Stimulated activated naive CD8-positive, alpha-beta T cell treated with anti-CD3 and anti-CD28 coated beads, Interleukin-15, Interleukin-2, amounts not matched to agents 100 ng/mL and 50 ng/mL, for 24 hours (primary cell): ENCODE measurements around the gene SIGLEC5.

Source experiments
- H3K27ac Mint-ChIP-seq: one replicate; pipeline ENCODE4 v1.8.0; 2021; ENCODE audit warnings: mild to moderate bottlenecking, mixed read lengths
- H3K27me3 Mint-ChIP-seq: one replicate; pipeline ENCODE4 v1.8.0; 2021; ENCODE audit warnings: mixed read lengths
- H3K36me3 Mint-ChIP-seq: one replicate; pipeline ENCODE4 v1.8.0; 2021; ENCODE audit warnings: low read depth, mixed read lengths
- H3K4me1 Mint-ChIP-seq: one replicate; pipeline ENCODE4 v1.8.0; 2021; ENCODE audit warnings: low read depth, mixed read lengths
- H3K4me3 Mint-ChIP-seq: one replicate; pipeline ENCODE4 v1.8.0; 2021; ENCODE audit warnings: mild to moderate bottlenecking, mixed read lengths
- H3K9me3 Mint-ChIP-seq: one replicate; pipeline ENCODE4 v1.8.0; 2021; ENCODE audit warnings: mixed read lengths

Gene SIGLEC5

DNA sequence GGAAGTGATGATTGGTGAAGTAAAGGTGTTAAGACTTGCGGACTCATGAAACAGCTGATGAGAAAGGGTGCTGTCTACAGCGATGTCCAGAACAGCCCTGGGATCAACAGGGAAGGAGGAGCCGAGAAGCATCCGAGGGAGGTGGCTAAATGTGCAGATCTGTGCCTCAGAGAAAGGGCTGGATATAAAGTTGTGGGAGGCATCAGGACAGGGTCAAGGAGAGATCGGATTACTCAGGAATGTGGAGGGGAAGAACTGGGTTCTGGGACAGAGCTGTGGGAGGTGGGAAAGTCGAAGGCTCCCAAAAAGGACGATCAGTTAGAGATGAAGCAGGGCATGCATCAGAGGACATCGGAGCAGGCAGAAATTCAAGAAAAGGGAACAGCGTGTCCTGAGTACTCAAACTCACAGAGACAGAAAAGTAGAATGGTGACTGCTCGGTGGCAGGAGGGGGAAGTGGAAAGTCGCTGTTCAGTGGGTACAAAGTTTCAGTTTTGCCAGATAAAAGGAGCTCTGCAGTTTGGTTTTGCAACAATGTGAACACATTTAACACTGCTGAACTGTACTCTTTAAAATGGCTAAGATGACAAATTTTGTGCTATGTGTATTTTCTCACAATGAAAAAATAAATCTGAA is 14.6 kb upstream of the SIGLEC5 start:
- Mint-ChIP-seq H3K27me3 (peaks cover 5% of the 10 kb centered on the region), H3K4me1 (no peaks in the 10 kb centered on the region), H3K36me3 (no peaks in the 10 kb centered on the region), H3K4me3 (no peak overlapping the region), H3K9me3 (no peaks in the 10 kb centered on the region), H3K27ac (no peak overlapping the region)

DNA sequence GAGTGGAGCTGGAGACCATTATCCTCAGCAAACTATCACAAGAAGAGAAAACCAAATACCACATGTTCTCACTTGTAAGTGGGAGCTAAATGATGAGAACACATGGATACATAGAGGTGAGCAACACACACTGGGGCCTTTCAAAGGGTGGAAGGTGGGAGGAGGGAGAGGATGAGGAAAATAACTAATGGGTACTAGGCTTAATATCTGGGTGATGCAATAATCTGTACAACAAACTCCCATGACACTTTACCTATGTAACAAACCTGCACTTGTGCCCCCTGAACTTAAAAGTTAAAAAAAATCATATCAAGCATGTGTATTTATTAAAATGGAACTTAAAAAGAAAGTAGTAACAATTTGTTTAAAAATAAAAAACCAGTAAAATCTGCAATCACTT is 11.4 kb upstream of the SIGLEC5 start:
- Mint-ChIP-seq H3K4me1 (no peaks in the 10 kb centered on the region), H3K36me3 (no peaks in the 10 kb centered on the region), H3K27me3 (no peaks in the 10 kb centered on the region), H3K27ac (no peak overlapping the region), H3K9me3 (no peaks in the 10 kb centered on the region), H3K4me3 (no peak overlapping the region)

GRCh38 chr19:51640386-51640785 is 10.2 kb upstream of the SIGLEC5 start:
- H3K27me3 Mint-ChIP-seq = no peaks in the 10 kb centered on the region
- no peak overlapping the region for H3K4me3 Mint-ChIP-seq
- no peak overlapping the region for H3K27ac Mint-ChIP-seq
- no peaks in the 10 kb centered on the region for H3K4me1 Mint-ChIP-seq
- H3K36me3 Mint-ChIP-seq = no peaks in the 10 kb centered on the region
- H3K9me3 Mint-ChIP-seq = no peaks in the 10 kb centered on the region

DNA sequence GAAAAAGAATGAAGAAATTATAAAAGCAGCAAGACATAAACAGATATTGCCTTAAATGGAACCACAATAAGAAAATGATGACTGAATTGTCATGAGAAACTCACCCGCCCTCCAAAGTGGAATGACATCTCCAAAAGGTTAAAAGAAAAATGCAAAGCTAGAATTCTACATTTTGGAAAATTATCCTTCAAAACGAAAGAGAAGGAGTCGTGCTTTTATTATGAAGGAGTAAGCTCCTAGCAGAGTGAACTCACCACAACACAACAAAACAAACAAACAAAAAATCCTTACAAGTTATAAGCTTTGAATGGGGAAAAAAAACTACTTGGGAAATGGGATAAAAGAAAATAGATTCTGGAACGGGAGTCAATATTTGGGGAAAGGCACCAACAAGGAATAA is 9.7 kb upstream of the SIGLEC5 start:
- Mint-ChIP-seq H3K4me1 (no peaks in the 10 kb centered on the region), H3K4me3 (no peak overlapping the region), H3K9me3 (no peaks in the 10 kb centered on the region), H3K36me3 (no peaks in the 10 kb centered on the region), H3K27me3 (no peaks in the 10 kb centered on the region), H3K27ac (no peak overlapping the region)

- no peaks in the 10 kb centered on the region for H3K27me3 Mint-ChIP-seq
- no peaks in the 10 kb centered on the region for H3K9me3 Mint-ChIP-seq
- no peak overlapping the region for H3K27ac Mint-ChIP-seq
- H3K4me3 Mint-ChIP-seq = no peak overlapping the region
- no peaks in the 10 kb centered on the region for H3K4me1 Mint-ChIP-seq
- H3K36me3 Mint-ChIP-seq = no peaks in the 10 kb centered on the region
Observed at GRCh38 chr19:51637362-51637978, 7.3 kb upstream of the SIGLEC5 start.

DNA sequence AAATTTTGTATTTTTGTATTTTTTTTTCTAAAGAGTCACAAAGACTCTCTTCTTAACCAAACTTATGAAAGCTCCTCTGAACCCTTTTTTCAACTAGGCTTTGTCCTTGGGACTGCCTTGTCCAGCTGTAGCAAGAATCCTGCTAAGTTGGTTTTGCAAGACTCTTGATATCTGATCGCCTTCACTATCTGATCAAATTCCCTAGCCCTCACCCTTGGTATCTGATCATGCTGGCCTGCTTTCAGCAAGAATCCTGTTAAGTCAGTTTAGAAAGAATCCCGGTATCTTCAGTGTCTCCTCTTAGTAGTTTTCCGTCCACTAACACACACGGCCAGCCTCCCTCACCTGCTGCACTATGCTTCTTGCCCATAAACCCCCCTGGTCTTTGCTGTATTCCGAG is 1.9 kb upstream of the SIGLEC5 start:
- no peak overlapping the region for H3K27ac Mint-ChIP-seq
- no peaks in the 10 kb centered on the region for H3K9me3 Mint-ChIP-seq
- peaks cover 6% of the 10 kb centered on the region for H3K27me3 Mint-ChIP-seq
- H3K4me3 Mint-ChIP-seq = no peak overlapping the region
- no peaks in the 10 kb centered on the region for H3K4me1 Mint-ChIP-seq
- H3K36me3 Mint-ChIP-seq = no peaks in the 10 kb centered on the region

- peak overlapping the region; percentile 24 for H3K27ac Mint-ChIP-seq
- H3K36me3 Mint-ChIP-seq = no peaks in the 10 kb centered on the region
- no peaks in the 10 kb centered on the region for H3K4me1 Mint-ChIP-seq
- H3K9me3 Mint-ChIP-seq = no peaks in the 10 kb centered on the region
- no peak overlapping the region for H3K4me3 Mint-ChIP-seq
- H3K27me3 Mint-ChIP-seq = peaks cover 15% of the 10 kb centered on the region
Observed at GRCh38 chr19:51628153-51628939, 1.9 kb downstream of the SIGLEC5 start.

DNA sequence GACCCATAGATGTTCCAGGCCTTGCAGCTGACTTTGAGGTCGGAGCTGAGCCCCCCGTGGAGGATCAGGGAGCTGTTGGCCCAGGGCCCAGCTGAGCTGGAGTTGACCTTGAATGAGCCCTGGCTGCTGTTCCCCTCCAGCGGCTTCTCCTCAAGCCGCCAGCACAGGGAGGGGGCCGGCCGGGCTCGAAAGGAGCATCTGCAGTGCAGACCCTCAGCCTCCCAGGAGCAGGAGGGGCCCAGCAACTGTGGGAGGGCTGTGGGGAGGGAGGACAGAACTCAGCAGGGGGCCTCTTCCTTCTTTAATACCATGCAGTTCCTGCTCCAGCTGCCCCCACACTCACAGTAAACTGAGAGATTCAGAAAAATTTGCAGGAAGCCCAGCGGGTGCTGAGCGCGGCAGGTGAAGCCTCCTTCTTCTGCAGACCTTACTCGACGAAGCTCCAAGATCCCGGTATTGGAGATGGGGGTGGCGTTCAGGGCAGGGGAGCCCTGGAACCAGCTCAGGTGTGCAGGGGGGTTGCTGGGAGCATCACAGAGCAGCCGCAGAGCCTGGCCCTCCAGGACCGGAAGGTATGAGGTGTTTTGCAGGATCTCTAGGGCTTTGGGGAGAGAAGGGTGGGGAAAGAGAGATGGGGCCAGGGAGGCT is 2.6 kb downstream of the SIGLEC5 start:
- no peak overlapping the region for H3K27ac Mint-ChIP-seq
- H3K4me1 Mint-ChIP-seq = no peaks in the 10 kb centered on the region
- H3K4me3 Mint-ChIP-seq = no peak overlapping the region
- H3K27me3 Mint-ChIP-seq = peaks cover 17% of the 10 kb centered on the region
- no peaks in the 10 kb centered on the region for H3K36me3 Mint-ChIP-seq
- no peaks in the 10 kb centered on the region for H3K9me3 Mint-ChIP-seq

DNA sequence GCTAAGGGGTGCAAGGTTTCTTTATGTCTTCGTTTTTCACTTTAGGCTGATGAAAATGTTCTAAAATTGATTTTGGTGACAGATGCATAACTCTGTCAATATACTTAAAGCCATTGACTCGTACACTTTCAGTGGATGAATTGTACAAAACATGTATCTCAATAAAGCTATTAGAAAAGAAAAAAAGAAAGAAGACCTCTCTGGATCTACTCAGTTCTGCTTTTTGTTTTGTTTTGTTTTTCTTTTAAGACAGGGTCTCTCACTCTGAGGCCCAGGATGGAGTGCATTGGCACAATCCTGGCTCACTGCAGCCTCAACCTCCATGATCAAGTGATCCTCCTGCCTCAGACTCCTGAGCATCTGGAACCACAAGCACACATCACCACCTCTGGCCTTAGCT is 3.5 kb downstream of the SIGLEC5 start:
- Mint-ChIP-seq H3K4me3 (no peak overlapping the region), H3K27ac (no peak overlapping the region)

DNA sequence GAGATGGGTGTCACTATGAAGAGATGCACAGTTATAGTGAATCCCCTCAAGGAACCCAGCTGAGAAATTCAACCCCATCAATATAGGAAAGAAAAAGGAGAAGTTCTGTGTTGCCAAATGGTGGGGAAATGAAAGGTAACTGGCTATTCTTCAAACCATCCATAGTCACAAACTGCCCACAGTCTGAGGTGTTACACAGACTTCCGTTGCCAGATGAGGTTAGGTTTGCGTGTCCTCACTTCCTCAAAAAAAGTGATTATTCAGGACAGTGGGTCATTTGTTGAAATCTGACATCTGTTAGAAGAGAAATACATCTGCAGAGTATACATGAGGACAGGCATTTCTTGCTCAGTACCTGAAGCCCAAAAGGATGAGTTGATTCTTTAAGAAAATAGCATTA is 9.0 kb downstream of the SIGLEC5 start:
- no peaks in the 10 kb centered on the region for H3K4me1 Mint-ChIP-seq
- H3K36me3 Mint-ChIP-seq = no peaks in the 10 kb centered on the region
- peaks cover 40% of the 10 kb centered on the region for H3K27me3 Mint-ChIP-seq
- H3K27ac Mint-ChIP-seq = no peak overlapping the region
- no peak overlapping the region for H3K4me3 Mint-ChIP-seq
- no peaks in the 10 kb centered on the region for H3K9me3 Mint-ChIP-seq

More for the DNA sequence above, 3.5 kb downstream of the SIGLEC5 start:
- peaks cover 21% of the 10 kb centered on the region for H3K27me3 Mint-ChIP-seq
- H3K9me3 Mint-ChIP-seq = no peaks in the 10 kb centered on the region
- no peaks in the 10 kb centered on the region for H3K4me1 Mint-ChIP-seq
- H3K36me3 Mint-ChIP-seq = no peaks in the 10 kb centered on the region

GRCh38 chr19:51615991-51616390 is 14.2 kb downstream of the SIGLEC5 start:
- Mint-ChIP-seq H3K4me1 (peaks cover 5% of the 10 kb centered on the region), H3K4me3 (no peak overlapping the region), H3K27me3 (peaks cover 49% of the 10 kb centered on the region), H3K27ac (no peak overlapping the region), H3K36me3 (peaks cover 8% of the 10 kb centered on the region), H3K9me3 (peaks cover 12% of the 10 kb centered on the region)

DNA sequence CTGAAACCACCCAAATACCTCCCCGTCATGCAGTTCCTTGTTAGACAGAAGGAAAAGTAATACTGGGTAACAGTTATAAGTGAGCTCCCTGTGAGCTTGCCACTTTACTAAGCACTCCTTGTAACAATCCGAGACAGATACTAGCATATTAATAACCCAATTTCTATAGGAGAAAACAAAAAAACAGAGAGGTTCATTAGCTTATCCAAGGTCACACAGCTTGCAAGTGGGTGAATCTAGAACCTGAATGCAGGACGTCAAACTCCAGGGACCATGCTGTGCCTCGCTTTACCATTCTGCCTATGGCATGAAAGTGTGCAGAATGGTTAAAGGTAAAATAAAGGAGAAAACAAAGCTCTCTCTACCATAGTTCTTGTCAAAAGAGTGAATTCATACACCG is 15.4 kb downstream of the SIGLEC5 start:
- Mint-ChIP-seq H3K27me3 (peaks cover 49% of the 10 kb centered on the region), H3K9me3 (peaks cover 12% of the 10 kb centered on the region), H3K36me3 (peaks cover 8% of the 10 kb centered on the region), H3K4me1 (peaks cover 8% of the 10 kb centered on the region), H3K27ac (no peak overlapping the region), H3K4me3 (no peak overlapping the region)

GRCh38 chr19:51610576-51610975 is 19.6 kb downstream of the SIGLEC5 start:
- peaks cover 8% of the 10 kb centered on the region for H3K36me3 Mint-ChIP-seq
- no peak overlapping the region for H3K27ac Mint-ChIP-seq
- peaks cover 29% of the 10 kb centered on the region for H3K4me1 Mint-ChIP-seq
- no peak overlapping the region for H3K4me3 Mint-ChIP-seq
- peaks cover 15% of the 10 kb centered on the region for H3K9me3 Mint-ChIP-seq
- H3K27me3 Mint-ChIP-seq = peaks cover 40% of the 10 kb centered on the region

DNA sequence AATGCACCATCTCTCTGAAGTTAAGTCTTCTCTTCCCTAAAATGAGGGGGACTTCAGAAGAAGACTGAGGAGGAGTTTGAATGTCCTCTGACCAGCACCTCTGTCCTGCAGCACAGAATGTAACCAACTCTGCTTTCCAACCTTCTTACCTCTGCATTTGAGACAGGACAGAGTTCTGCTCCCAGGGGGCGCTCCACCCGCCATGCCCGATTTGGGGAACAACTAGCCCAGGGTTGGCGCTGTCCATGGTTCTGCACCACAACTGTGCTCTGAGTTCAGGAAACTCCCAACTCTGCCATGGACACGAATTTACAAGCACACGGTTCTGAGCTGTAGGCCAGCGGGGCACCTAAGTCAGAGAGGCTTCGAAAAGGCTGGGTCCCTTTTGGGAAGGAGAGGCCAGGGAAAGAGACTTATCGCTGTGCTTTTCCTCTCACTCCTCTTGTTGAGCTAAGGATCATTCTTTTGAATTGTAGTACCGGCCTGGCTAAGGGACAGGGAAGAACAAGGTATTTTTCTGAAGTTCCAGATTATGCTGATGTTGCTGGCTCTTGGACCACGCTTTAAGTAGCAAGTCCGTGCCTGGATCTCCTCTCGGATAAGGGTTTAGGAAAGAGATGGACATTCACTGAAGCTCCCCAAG is 22.2 kb downstream of the SIGLEC5 start:
- no peak overlapping the region for H3K27ac Mint-ChIP-seq
- peaks cover 7% of the 10 kb centered on the region for H3K36me3 Mint-ChIP-seq
- H3K27me3 Mint-ChIP-seq = peaks cover 33% of the 10 kb centered on the region
- no peak overlapping the region for H3K4me3 Mint-ChIP-seq
- H3K4me1 Mint-ChIP-seq = peaks cover 29% of the 10 kb centered on the region
- H3K9me3 Mint-ChIP-seq = peaks cover 18% of the 10 kb centered on the region

GRCh38 chr19:51607077-51607476 is 23.1 kb downstream of the SIGLEC5 start:
- Mint-ChIP-seq H3K4me1 (peaks cover 29% of the 10 kb centered on the region), H3K27ac (no peak overlapping the region), H3K27me3 (peaks cover 41% of the 10 kb centered on the region), H3K36me3 (peaks cover 4% of the 10 kb centered on the region), H3K4me3 (no peak overlapping the region), H3K9me3 (peaks cover 12% of the 10 kb centered on the region)
